HepG2 (cell line): Measurements from ENCODE around the gene GAL3ST2. TPM values are rescaled to one million over a fixed set of nuclear protein-coding genes. Genes with fewer than 3 reads are reported as not detected.

Source experiments
- ATF2 ChIP-seq: sonication (generic); formaldehyde crosslinking; IDR thresholded peaks from 2 replicates; pipeline ENCODE4 v1.4.0; 2020; ENCODE audit warnings: missing genetic modification reagents
- FOXO4 ChIP-seq: sonication (generic); formaldehyde crosslinking; conservative IDR thresholded peaks from 2 replicates; pipeline ENCODE4 v1.8.1; 2023; ENCODE audit warnings: missing genetic modification reagents
- HMG20A ChIP-seq: IDR thresholded peaks from 2 replicates; pipeline ENCODE4 v1.6.1; 2016; ENCODE audit warnings: borderline replicate concordance
- KLF12 ChIP-seq: sonication (generic); formaldehyde crosslinking; IDR thresholded peaks from 2 replicates; pipeline ENCODE4 v1.4.0; 2020; ENCODE audit warnings: missing genetic modification reagents, borderline replicate concordance
- LRRFIP1 ChIP-seq: sonication (generic); formaldehyde crosslinking; conservative IDR thresholded peaks from 2 replicates; pipeline ENCODE4 v1.4.0; 2020; ENCODE audit warnings: missing genetic modification reagents
- NR0B2 ChIP-seq: sonication (generic); formaldehyde crosslinking; IDR thresholded peaks from 2 replicates; pipeline ENCODE4 v1.4.0; 2020; ENCODE audit warnings: mild to moderate bottlenecking, missing genetic modification reagents
- PHF5A ChIP-seq: IDR thresholded peaks from one replicate; pipeline ENCODE4 v1.6.1; 2018; ENCODE audit warnings: low read depth, missing genetic modification reagents; ENCODE audit not compliant: unreplicated experiment
- POLR2AphosphoS5 ChIP-seq: IDR thresholded peaks from 2 replicates; pipeline ENCODE4 v1.6.1; 2012; ENCODE audit warnings: low read depth, low read length
- SIX1 ChIP-seq: sonication (generic); formaldehyde crosslinking; IDR thresholded peaks from 2 replicates; pipeline ENCODE4 v1.4.0; 2020; ENCODE audit warnings: missing genetic modification reagents, borderline replicate concordance
- TOE1 ChIP-seq: sonication (generic); formaldehyde crosslinking; IDR thresholded peaks from 2 replicates; pipeline ENCODE4 v1.4.0; 2020; ENCODE audit warnings: mild to moderate bottlenecking, missing genetic modification reagents
- ZNF430 ChIP-seq: sonication (generic); formaldehyde crosslinking; IDR thresholded peaks from 2 replicates; pipeline ENCODE4 v1.9.0; 2021; ENCODE audit warnings: mild to moderate bottlenecking, missing genetic modification reagents
- ZNF513 ChIP-seq: sonication (generic); formaldehyde crosslinking; conservative IDR thresholded peaks from 2 replicates; pipeline ENCODE4 v1.5.0; 2020; ENCODE audit warnings: missing genetic modification reagents
- ZNF574 ChIP-seq: sonication (generic); formaldehyde crosslinking; IDR thresholded peaks from 2 replicates; pipeline ENCODE4 v1.4.0; 2020; ENCODE audit warnings: missing genetic modification reagents
- ZSCAN25 ChIP-seq: sonication (generic); formaldehyde crosslinking; IDR thresholded peaks from 2 replicates; pipeline ENCODE4 v1.8.0; 2022; ENCODE audit warnings: mild to moderate bottlenecking, missing genetic modification reagents
- polyA plus RNA-seq, 8 experiments: library from polyadenylated mRNA; depleted of rRNA in 3 of 8; stranded (reverse) in 7 of 8; unstranded in 1 of 8; fragments of >200 nt; fragmentation: Illumina TruSeq in 4 of 8; extraction: Trizol in 4 of 8; gene quantifications; 2 replicates each; pipeline versions ENCODE4 v1.2.1 to v1.2.3, GENCODE V29; 2011 to 2016; ENCODE audit warnings: low read depth in 4 of 8, missing spikeins in 1 of 8, mixed read lengths in 1 of 8; ENCODE audit not compliant: insufficient read depth in 1 of 8
- total RNA-seq, 5 experiments: library from RNA; depleted of rRNA; stranded (reverse); fragments of >200 nt; fragmentation: Illumina TruSeq; extraction: Trizol; gene quantifications; 2 replicates each; pipeline ENCODE4 v1.2.3, GENCODE V29; 2016; ENCODE audit warnings: low read depth in 1 of 5

GAL3ST2 gene
- total and polyA plus RNA-seq, 2 of the 13 experiments (the other 11 are each of a cell fraction or from before 2014, with no cell fraction given), result 0.17 to 0.20 TPM

GRCh38 chr2:241818943-241819270 lies 42.3 kb downstream of the GAL3ST2 start (continued):
- peak; percentile 81 for TF ChIP-seq ZNF430 (CRISPR knock-in tag)
- TF ChIP-seq ZSCAN25, result 0 out of 2 replicates have a peak, but pooled peaks have one; percentile 49
- peak; percentile 87; the same call in 1 of the 2 replicates for TF ChIP-seq HMG20A
- TF ChIP-seq ATF2, result peak; percentile 89
- TF ChIP-seq TOE1 (CRISPR knock-in tag), result no peak
- no peak for TF ChIP-seq POLR2AphosphoS5
- TF ChIP-seq ZNF513 (CRISPR knock-in tag), result no peak
- TF ChIP-seq FOXO4 (CRISPR knock-in tag), result no peak
- TF ChIP-seq KLF12 (CRISPR knock-in tag), result no peak
- TF ChIP-seq SIX1 (CRISPR knock-in tag), result peak; percentile 38; the same call in 1 of the 2 replicates
- peak; percentile 27 for TF ChIP-seq PHF5A (CRISPR knock-in tag)
- 0 out of 2 replicates have a peak, but pooled peaks have one; percentile 65 for TF ChIP-seq LRRFIP1
- TF ChIP-seq ZNF574 (CRISPR knock-in tag), result peak; percentile 71
- peak; percentile 83; the same call in 1 of the 2 replicates for TF ChIP-seq NR0B2 (CRISPR knock-in tag)
